BLaER1 (cell line): ENCODE measurements around the gene CR1.
"Not testable (repeated sequence)": the region's sequence is repeated elsewhere in the genome, so short reads cannot be mapped to it uniquely, and the experiment has no call there.

Experiments used
- H3K27ac ChIP-seq: shearing (Covaris generic); formaldehyde crosslinking; 2 replicates; pipeline ENCODE4 v1.8.1; 2022
- H3K27me3 ChIP-seq: shearing (Covaris generic); formaldehyde crosslinking; 2 replicates; pipeline ENCODE4 v1.8.1; 2022
- H3K36me3 ChIP-seq: shearing (Covaris generic); formaldehyde crosslinking; 2 replicates; pipeline ENCODE4 v1.8.1; 2022
- H3K4me1 ChIP-seq: shearing (Covaris generic); formaldehyde crosslinking; 2 replicates; pipeline ENCODE4 v1.8.1; 2022
- H3K4me2 ChIP-seq: shearing (Covaris generic); formaldehyde crosslinking; 2 replicates; pipeline ENCODE4 v1.8.1; 2022
- H3K4me3 ChIP-seq: shearing (Covaris generic); formaldehyde crosslinking; 2 replicates; pipeline ENCODE4 v1.8.1; 2022
- H3K9ac ChIP-seq: shearing (Covaris generic); formaldehyde crosslinking; 2 replicates; pipeline ENCODE4 v1.8.1; 2022
- H3K9me3 ChIP-seq: shearing (Covaris generic); formaldehyde crosslinking; 2 replicates; pipeline ENCODE4 v1.8.1; 2022
- H4K20me1 ChIP-seq: shearing (Covaris generic); formaldehyde crosslinking; 2 replicates; pipeline ENCODE4 v1.8.1; 2022
- Cebpa-rat ChIP-seq: shearing (Covaris generic); IDR thresholded peaks from 2 replicates; pipeline ENCODE4 v1.8.1; 2022

CR1 gene

DNA sequence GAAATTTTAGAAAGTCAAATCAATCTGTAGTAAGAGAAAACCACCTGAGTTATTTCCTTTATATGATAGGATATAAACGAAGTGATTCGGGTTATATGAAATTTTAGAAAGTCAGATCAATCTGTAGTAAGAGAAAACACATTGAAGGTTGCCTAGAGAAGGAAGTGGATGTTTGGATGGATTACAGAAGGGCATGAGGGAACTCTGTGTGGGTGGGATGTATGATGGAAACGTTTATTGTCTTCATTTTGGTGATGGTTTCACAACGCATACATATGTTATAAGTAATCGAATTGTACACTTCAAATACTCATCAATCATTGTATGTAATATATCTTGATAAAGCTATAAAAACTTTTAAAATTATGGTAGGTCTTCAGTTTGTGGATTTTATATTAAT, 5.1 kb downstream of the CR1 start:
- Histone ChIP-seq H3K4me2 (no peak overlapping the region), H3K27ac (no peak overlapping the region), H3K4me3 (no peak overlapping the region), H3K9me3 (no peaks in the 10 kb centered on the region), H3K9ac (no peak overlapping the region), H4K20me1 (no peaks in the 10 kb centered on the region), H3K4me1 (no peaks in the 10 kb centered on the region), H3K36me3 (no peaks in the 10 kb centered on the region), H3K27me3 (no peaks in the 10 kb centered on the region)
- TF ChIP-seq Cebpa-rat: no peak

DNA sequence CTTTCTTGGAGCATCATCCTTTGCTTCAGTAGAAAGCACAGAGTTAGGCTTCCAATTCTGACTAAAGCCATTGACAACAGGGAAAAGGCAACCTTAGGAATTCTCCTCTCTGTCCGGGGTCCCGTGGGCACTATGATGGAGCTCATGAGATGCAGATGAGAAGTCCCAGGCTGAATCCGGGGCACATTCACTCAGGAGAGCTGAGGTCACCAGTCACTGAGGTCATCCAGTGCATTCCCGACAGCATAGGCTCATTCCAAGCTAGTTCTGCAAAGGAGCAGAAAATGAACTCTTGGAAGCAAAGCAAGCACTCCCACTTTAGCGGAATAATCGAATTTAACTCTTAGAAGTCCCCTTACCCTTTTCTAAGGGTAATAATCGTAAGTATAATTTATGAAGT, 6.8 kb downstream of the CR1 start:
- H3K4me1 ChIP-seq: no peaks in the 10 kb centered on the region
- no peaks in the 10 kb centered on the region for H4K20me1 ChIP-seq
- no peak for TF ChIP-seq Cebpa-rat
- H3K4me3 ChIP-seq: no peak overlapping the region
- H3K27me3 ChIP-seq: no peaks in the 10 kb centered on the region
- no peak overlapping the region for H3K4me2 ChIP-seq
- H3K9me3 ChIP-seq: no peaks in the 10 kb centered on the region
- no peak overlapping the region for H3K9ac ChIP-seq
- no peak overlapping the region for H3K27ac ChIP-seq
- H3K36me3 ChIP-seq: no peaks in the 10 kb centered on the region

DNA sequence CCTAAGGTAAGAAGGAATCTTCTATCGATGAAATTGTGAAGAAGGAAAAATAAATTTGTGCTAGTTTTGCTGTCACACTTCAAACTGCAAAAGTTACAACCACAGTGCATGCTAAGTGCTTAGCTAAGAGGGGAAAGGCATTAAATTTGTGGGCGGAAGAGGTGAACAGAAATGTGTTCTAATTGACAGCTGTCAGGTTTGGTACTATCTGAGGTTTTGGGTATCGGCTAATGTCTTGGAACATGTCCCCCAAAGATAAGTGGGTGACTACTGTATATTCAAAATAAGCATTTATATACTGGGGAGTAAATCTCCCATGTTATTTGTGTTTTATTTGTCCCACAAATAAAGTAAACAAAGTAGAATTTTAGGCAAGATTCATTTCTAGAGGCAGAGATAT, 8.0 kb downstream of the CR1 start:
- Histone ChIP-seq H3K36me3 (no peaks in the 10 kb centered on the region), H3K4me1 (no peaks in the 10 kb centered on the region), H4K20me1 (no peaks in the 10 kb centered on the region), H3K27ac (no peak overlapping the region), H3K27me3 (no peaks in the 10 kb centered on the region), H3K9me3 (no peaks in the 10 kb centered on the region), H3K9ac (no peak overlapping the region), H3K4me3 (no peak overlapping the region), H3K4me2 (no peak overlapping the region)
- no peak for TF ChIP-seq Cebpa-rat

DNA sequence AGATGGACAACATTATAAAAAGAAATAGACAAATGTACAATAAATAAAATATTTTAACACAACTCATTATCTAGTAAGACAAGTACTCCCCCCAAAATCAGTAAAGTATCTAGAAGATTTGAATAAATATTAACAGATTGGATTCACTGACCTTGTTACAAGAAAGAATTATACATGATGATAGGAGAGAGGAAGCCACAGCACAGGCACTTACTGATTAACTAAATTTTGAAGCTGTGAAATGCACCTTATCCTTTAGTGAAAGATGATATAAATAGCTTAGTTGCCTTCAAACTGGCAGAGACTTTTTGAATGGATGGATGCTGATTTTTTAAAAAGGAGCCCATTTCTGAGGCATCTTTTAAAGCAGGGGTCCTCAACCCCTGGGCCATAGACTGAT, 8.5 kb downstream of the CR1 start:
- Histone ChIP-seq H3K4me1 (no peaks in the 10 kb centered on the region), H4K20me1 (no peaks in the 10 kb centered on the region), H3K36me3 (no peaks in the 10 kb centered on the region), H3K27ac (no peak overlapping the region), H3K4me2 (no peak overlapping the region), H3K4me3 (no peak overlapping the region), H3K27me3 (no peaks in the 10 kb centered on the region), H3K9ac (no peak overlapping the region), H3K9me3 (no peaks in the 10 kb centered on the region)
- TF ChIP-seq Cebpa-rat: no peak

DNA sequence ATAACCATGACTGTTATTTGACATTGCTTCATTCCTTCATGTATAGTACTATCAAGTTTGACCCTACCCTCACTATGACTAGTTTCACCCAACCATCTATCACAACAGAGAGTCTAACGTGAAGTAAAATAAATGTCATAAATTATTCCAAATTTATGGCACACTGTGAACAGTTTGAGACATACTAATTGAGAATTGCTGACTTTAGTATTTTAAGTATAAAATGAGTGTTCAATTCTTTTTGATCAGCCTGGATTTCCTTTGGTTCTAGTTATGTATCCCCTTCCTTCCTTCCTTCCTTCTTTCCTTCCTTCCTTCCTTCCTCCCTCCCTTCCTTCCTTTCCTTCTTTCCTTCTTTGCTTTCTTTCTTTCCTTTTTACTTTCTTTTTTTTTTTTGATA, 14.5 kb downstream of the CR1 start:
- no peaks in the 10 kb centered on the region for H3K36me3 ChIP-seq
- H3K4me3 ChIP-seq: no peak overlapping the region
- H3K4me2 ChIP-seq: no peak overlapping the region
- no peak overlapping the region for H3K9ac ChIP-seq
- no peak for TF ChIP-seq Cebpa-rat
- no peaks in the 10 kb centered on the region for H4K20me1 ChIP-seq
- no peaks in the 10 kb centered on the region for H3K27me3 ChIP-seq
- H3K27ac ChIP-seq: no peak overlapping the region
- no peaks in the 10 kb centered on the region for H3K9me3 ChIP-seq
- no peaks in the 10 kb centered on the region for H3K4me1 ChIP-seq

DNA sequence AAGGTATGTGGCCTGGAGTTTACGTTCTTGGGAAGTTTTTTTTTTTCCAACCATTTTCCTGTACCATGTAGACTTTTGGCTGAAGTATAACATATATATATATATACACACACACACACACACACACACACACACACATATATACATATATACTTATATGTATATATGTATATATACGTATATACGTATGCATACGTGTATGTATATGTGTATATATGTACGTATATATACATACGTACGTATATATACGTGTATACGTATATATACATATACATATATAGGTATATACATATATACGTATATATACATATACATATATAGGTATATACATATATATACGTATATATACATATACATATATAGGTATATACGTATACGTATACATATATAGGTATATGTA, 18.9 kb downstream of the CR1 start:
- Histone ChIP-seq H3K4me1 (no peaks in the 10 kb centered on the region), H3K4me2 (no peak overlapping the region), H3K9ac (no peak overlapping the region), H3K27me3 (no peaks in the 10 kb centered on the region), H3K9me3 (no peaks in the 10 kb centered on the region), H3K36me3 (no peaks in the 10 kb centered on the region), H4K20me1 (no peaks in the 10 kb centered on the region), H3K27ac (no peak overlapping the region), H3K4me3 (no peak overlapping the region)
- TF ChIP-seq Cebpa-rat: no peak

DNA sequence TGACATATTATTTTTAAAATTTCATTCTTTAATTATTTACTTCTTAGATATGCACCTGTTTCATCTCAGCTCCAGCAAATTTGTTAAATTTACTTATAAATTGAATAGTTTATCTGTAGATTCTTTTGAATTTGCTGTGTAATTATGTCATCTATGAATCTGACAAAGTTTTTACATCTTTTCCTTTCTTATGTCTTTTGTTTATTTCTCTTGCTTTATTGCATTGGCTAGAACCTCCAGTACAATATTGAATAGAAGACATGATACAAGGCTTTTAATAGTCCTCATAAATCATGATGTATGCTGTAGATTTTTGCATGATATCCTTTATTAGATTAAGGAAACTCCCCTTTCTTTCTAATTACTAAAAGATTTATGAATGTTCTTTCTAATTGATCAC, 20.8 kb downstream of the CR1 start:
- H3K4me2 ChIP-seq: no peak overlapping the region
- no peak overlapping the region for H3K4me3 ChIP-seq
- no peak overlapping the region for H3K27ac ChIP-seq
- no peaks in the 10 kb centered on the region for H3K9me3 ChIP-seq
- no peaks in the 10 kb centered on the region for H3K4me1 ChIP-seq
- H3K9ac ChIP-seq: no peak overlapping the region
- H3K27me3 ChIP-seq: no peaks in the 10 kb centered on the region
- TF ChIP-seq Cebpa-rat: no peak
- H4K20me1 ChIP-seq: no peaks in the 10 kb centered on the region
- H3K36me3 ChIP-seq: no peaks in the 10 kb centered on the region

DNA sequence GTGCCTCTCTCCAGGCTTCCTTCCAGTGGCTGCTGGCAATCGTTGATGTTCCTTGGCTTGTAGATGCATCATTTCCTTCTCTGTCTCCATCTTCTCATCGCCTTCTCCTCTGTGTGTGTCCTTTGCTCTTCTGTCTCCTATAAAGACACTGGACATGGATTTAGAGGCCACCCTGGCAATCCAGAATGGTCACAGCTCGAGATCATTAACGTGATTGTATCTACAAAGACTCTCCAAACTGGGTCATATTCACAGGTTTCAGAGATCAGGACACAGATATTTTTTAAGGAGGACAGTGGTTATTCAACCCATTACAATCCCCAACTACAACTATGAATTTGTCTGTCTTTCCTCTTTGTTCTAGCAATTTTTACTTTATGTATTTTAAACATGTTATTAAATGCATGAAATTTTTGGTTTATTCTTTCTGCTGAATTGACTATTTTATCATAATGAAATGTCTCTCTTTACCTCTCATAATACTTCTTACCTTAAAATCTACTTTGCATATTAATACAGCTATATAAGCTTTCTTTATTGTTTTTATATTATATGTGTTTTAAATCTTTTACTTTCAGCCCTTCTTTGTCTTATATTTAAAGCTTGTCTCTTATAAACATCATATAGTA, 22.8 kb downstream of the CR1 start:
- no peak for TF ChIP-seq Cebpa-rat
- H3K4me3 ChIP-seq: no peak overlapping the region
- H4K20me1 ChIP-seq: no peaks in the 10 kb centered on the region
- no peaks in the 10 kb centered on the region for H3K27me3 ChIP-seq
- no peak overlapping the region for H3K4me2 ChIP-seq
- H3K36me3 ChIP-seq: no peaks in the 10 kb centered on the region
- H3K9ac ChIP-seq: no peak overlapping the region
- no peaks in the 10 kb centered on the region for H3K9me3 ChIP-seq
- no peak overlapping the region for H3K27ac ChIP-seq
- H3K4me1 ChIP-seq: no peaks in the 10 kb centered on the region

DNA sequence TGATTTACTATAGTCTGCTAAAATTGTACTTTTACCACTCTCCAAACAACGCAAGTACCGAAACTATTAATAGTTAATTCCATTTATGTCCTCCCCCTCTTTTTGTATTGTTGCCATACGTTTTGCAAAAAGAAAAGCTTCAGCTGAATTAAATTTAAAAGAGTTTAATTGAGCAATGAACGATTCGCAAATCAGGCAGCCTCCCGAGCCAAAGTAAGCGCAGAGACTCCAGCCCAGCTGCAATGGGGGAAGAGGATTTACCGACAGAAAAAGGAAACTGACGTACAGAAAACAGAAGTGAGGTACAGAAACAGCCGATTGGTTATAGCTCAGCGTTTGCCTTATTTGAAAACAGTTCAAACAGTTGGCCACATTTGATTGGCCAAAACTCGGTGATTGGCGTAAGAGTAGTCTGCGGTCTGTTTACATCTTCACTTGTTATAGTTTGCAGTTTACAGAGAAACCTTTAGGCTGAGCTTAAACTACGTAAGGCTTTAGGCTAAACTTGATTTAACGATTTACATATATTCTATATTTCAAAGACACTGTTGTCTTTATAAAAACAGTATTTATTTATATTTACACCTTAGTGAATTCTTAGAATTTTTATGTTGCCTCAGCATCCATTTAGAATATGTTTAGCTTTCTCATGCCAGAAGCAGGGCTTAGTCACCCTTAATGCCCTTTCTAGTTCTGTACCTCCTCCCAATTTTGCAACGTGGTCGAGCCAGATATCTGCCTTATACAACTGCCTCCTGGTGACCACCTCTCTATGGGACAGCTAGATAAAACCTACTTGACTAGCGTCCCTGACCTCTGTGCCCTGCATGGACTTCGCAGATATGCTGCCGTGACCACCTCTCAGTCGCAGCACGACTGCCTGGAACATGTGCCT, 23.8 kb downstream of the CR1 start:
- Histone ChIP-seq H3K27ac (no peak overlapping the region), H3K9me3 (no peaks in the 10 kb centered on the region), H3K4me2 (no peak overlapping the region), H4K20me1 (no peaks in the 10 kb centered on the region), H3K4me3 (no peak overlapping the region), H3K27me3 (no peaks in the 10 kb centered on the region), H3K36me3 (no peaks in the 10 kb centered on the region), H3K4me1 (no peaks in the 10 kb centered on the region), H3K9ac (no peak overlapping the region)
- no peak for TF ChIP-seq Cebpa-rat

DNA sequence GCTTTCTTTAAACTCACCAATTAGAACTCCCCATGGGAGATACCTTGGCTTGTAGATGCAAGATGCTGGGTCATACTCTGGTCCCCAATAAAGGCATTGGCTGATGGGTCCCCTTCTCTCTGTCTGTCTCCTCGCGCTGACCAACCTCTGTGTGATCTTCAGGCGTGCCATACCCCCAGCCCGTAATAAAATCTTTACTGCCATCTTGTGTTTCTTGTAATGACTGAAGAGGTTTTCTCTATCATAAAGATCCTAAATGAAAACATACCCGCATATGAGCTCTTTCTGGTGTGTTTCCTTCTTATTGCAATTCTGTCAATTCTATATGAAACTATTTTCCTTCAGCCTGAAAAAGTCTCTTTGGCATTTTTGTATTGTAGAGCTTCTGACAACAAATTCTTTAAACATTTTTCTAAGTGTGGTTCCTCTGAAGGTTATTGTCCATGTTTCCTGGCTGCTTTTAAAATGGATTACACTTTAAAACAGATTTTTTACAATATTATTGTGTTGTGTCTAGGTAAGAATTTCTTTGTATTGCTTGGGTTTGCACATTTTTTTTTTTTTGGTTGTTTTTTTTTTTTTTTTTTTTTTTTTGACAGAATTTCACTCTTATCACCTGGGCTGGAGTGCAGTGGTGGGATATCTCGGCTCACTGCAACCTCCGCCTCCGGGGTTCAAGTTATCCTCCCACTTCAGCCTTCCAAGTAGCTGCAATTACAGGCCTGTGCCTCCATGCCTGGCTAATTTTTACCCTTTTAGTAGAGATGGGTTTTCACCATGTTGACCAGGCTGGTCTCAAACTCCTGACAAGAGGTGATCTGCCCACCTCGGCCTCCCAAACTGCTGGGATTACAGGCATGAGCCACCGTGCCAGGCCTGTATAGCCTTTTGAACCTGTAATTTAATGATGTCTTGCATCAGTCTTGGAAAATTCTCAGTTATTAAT, 24.7 kb downstream of the CR1 start:
- H3K27me3 ChIP-seq, H3K9me3 ChIP-seq, H3K4me3 ChIP-seq, H4K20me1 ChIP-seq, H3K27ac ChIP-seq, H3K36me3 ChIP-seq, H3K9ac ChIP-seq, H3K4me2 ChIP-seq, H3K4me1 ChIP-seq: not testable (repeated sequence)

DNA sequence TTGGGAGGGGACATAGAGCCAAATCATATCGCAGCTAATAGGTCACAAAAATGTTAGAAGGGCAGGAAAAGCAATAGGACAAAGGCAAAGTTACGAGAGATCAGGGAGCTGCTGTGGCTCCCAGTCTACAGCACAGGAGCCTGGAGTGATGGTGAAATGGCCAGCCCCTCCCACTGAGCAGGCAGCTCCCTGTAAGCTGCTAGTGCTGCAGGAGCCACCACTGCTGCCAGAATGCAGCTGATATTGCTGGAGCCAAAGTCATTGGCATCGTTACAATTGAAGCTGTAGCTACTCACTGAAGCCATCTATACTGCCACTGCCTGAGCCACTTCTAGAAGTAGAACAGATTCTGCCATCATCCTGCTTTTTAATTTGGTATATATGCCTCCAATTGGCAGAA, 29.3 kb downstream of the CR1 start:
- not testable (repeated sequence) for H3K9me3 ChIP-seq, H3K4me3 ChIP-seq, H3K9ac ChIP-seq, H3K27me3 ChIP-seq, H3K4me2 ChIP-seq, H3K27ac ChIP-seq, H3K4me1 ChIP-seq, H4K20me1 ChIP-seq, H3K36me3 ChIP-seq

DNA sequence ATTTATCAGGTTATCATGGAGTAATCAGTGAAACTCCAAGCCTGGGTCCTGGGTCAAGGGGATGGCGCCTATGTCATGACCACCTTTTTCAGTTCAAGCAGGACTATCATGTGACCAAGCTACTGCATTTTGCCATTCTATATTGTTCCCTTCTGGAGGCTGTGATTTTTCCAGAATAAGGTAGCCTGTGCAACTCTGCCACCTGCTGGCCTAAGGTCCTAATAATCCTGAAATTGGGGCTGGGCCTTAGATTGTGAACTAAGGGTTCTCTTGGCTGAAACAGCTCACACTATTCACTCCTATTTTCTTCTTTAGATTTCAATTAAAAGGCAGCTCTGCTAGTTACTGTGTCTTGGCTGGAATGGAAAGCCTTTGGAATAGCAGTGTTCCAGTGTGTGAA, 32.4 kb downstream of the CR1 start:
- not testable (repeated sequence) for H3K4me2 ChIP-seq, H3K27me3 ChIP-seq

DNA sequence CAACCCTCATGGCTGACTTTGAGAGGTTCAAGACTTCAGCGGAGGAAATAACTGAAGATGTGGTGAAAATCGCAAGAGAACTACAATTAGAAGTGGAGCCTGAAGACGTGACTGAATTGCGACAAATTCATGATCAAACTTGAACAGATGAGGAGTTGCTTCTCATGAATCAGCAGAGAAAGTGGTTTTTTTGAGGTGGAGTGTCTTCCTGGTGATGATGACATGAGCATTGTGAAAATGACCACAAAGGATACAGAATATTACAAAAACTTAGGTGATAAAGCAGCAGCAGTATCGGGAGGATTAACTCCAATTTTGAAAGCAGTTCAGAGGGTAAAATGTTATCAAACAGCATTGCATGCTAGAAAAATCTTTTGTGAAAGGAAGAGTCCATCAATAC, 40.3 kb downstream of the CR1 start:
- not testable (repeated sequence) for H3K36me3 ChIP-seq, H3K9ac ChIP-seq, H3K27ac ChIP-seq, H3K4me3 ChIP-seq, H4K20me1 ChIP-seq, H3K27me3 ChIP-seq, H3K4me2 ChIP-seq, H3K9me3 ChIP-seq, H3K4me1 ChIP-seq

More for the DNA sequence above, 32.4 kb downstream of the CR1 start:
- not testable (repeated sequence) for H3K4me3 ChIP-seq, H3K27ac ChIP-seq, H3K9ac ChIP-seq, H4K20me1 ChIP-seq, H3K36me3 ChIP-seq, H3K4me1 ChIP-seq, H3K9me3 ChIP-seq
